GM18519 (cell line): ENCODE data around the gene IQCK.

Experiments
- ATAC-seq: cut with Tn5 transposase; IDR thresholded peaks from one replicate; pipeline ENCODE4 v1.9.1; 2021; ENCODE audit warnings: mild to moderate bottlenecking, moderate library complexity; ENCODE audit not compliant: unreplicated experiment, low FRiP score

Gene IQCK

GRCh38 chr16:19876501-19877059 lies 158.5 kb downstream of the IQCK start:
- ATAC-seq: no peak

GRCh38 chr16:19878757-19879156 lies 160.7 kb downstream of the IQCK start:
- ATAC-seq: no peak

- no peak for ATAC-seq
These were observed 161.2 kb downstream of the IQCK start for GRCh38 chr16:19879241-19879792.

GRCh38 chr16:19881028-19881427 lies 163.0 kb downstream of the IQCK start:
- no peak for ATAC-seq

- no peak for ATAC-seq
These were observed 163.7 kb downstream of the IQCK start for GRCh38 chr16:19881783-19882182.

- no peak for ATAC-seq
These were observed 164.1 kb downstream of the IQCK start for GRCh38 chr16:19882186-19882585.

GRCh38 chr16:19882646-19883045 lies 164.6 kb downstream of the IQCK start:
- no peak for ATAC-seq

- ATAC-seq: no peak
These were observed 165.4 kb downstream of the IQCK start for GRCh38 chr16:19883296-19883965.

GRCh38 chr16:19883966-19884485 lies 166.0 kb downstream of the IQCK start:
- ATAC-seq: no peak

- ATAC-seq: no peak
These were observed 166.8 kb downstream of the IQCK start, which contains the start of gene GPRC5B for GRCh38 chr16:19884611-19885450. TSS of gene GPRC5B (minus strand) at chr16:19884848. CDS start at chr16:19872845, 12,003 bp downstream.

- no peak for ATAC-seq
These were observed 167.5 kb downstream of the IQCK start for GRCh38 chr16:19885451-19886072.

GRCh38 chr16:19886073-19886941 lies 168.2 kb downstream of the IQCK start:
- no peak for ATAC-seq

GRCh38 chr16:19888834-19889233 lies 170.8 kb downstream of the IQCK start:
- no peak for ATAC-seq

- ATAC-seq: no peak
These were observed 172.8 kb downstream of the IQCK start for GRCh38 chr16:19890901-19891300.

- ATAC-seq: no peak
These were observed 174.8 kb downstream of the IQCK start for GRCh38 chr16:19892902-19893301.

GRCh38 chr16:19894586-19894985 lies 176.5 kb downstream of the IQCK start:
- ATAC-seq: no peak

GRCh38 chr16:19896951-19897350 lies 178.9 kb downstream of the IQCK start:
- no peak for ATAC-seq

GRCh38 chr16:19898166-19898565 lies 180.1 kb downstream of the IQCK start:
- ATAC-seq: no peak

GRCh38 chr16:19898924-19899604 lies 181.0 kb downstream of the IQCK start:
- no peak for ATAC-seq
